SK-N-SH treated with all-trans-retinoic acid at 6 μM for 48 hours (cell line): ENCODE measurements around the gene LSM3.

Experiments used
- ATAC-seq: fragments of 200-7000 bp; cut with Tn5 transposase; 3 replicates; pipeline ENCODE4 v1.9.1; 2020; ENCODE audit warnings: mild to moderate bottlenecking, moderate library complexity
- ARNTL ChIP-seq: fragments of 450-650 bp; formaldehyde crosslinking; IDR thresholded peaks from 2 replicates; pipeline ENCODE4 v1.5.0; 2020; ENCODE audit warnings: low read depth, mild to moderate bottlenecking, moderate library complexity, borderline replicate concordance
- BACH2 ChIP-seq: fragments of 250-450 bp; sonication (Bioruptor Pico); IDR thresholded peaks from 2 replicates; pipeline ENCODE4 v1.9.0; 2021; ENCODE audit warnings: mild to moderate bottlenecking, borderline replicate concordance
- CREB5 ChIP-seq: fragments of 250-450 bp; sonication (Bioruptor Pico); IDR thresholded peaks from 2 replicates; pipeline ENCODE4 v1.5.1; 2020; ENCODE audit warnings: low read depth, mild to moderate bottlenecking, moderate library complexity
- OSR1 ChIP-seq: fragments of 250-450 bp; sonication (Bioruptor Pico); IDR thresholded peaks from 2 replicates; pipeline ENCODE4 v1.8.0; 2022; ENCODE audit warnings: moderate library complexity, mild to moderate bottlenecking, inconsistent platforms
- PATZ1 ChIP-seq: fragments of 250-450 bp; sonication (Bioruptor Pico); IDR thresholded peaks from 2 replicates; pipeline ENCODE4 v1.8.0; 2020; ENCODE audit warnings: mild to moderate bottlenecking, moderate library complexity, borderline replicate concordance
- POU6F1 ChIP-seq: fragments of 250-450 bp; sonication (Bioruptor Pico); IDR thresholded peaks from 2 replicates; pipeline ENCODE4 v1.8.0; 2021; ENCODE audit warnings: low read depth, mild to moderate bottlenecking, moderate library complexity, borderline replicate concordance
- RARB ChIP-seq: fragments of 250-450 bp; sonication (Bioruptor Pico); IDR thresholded peaks from 2 replicates; pipeline ENCODE4 v1.8.0; 2021; ENCODE audit warnings: mild to moderate bottlenecking, moderate library complexity
- SNAI2 ChIP-seq: fragments of 250-450 bp; sonication (Bioruptor Pico); IDR thresholded peaks from 2 replicates; pipeline ENCODE4 v1.5.0; 2020; ENCODE audit warnings: mild to moderate bottlenecking, moderate library complexity
- TCF4 ChIP-seq: fragments of 250-450 bp; sonication (Bioruptor Pico); IDR thresholded peaks from 2 replicates; pipeline ENCODE4 v1.8.0; 2021; ENCODE audit warnings: mild to moderate bottlenecking, moderate library complexity, borderline replicate concordance
- TOX ChIP-seq: fragments of 250-450 bp; sonication (Bioruptor Pico); IDR thresholded peaks from 2 replicates; pipeline ENCODE4 v1.8.0; 2021; ENCODE audit warnings: mild to moderate bottlenecking, moderate library complexity, borderline replicate concordance
- TSHZ2 ChIP-seq: fragments of 250-450 bp; sonication (Bioruptor Pico); IDR thresholded peaks from 2 replicates; pipeline ENCODE4 v1.5.0; 2020; ENCODE audit warnings: mild to moderate bottlenecking, moderate library complexity
- ZC3H10 ChIP-seq: fragments of 250-450 bp; sonication (Bioruptor Pico); IDR thresholded peaks from 2 replicates; pipeline ENCODE4 v1.5.1; 2021; ENCODE audit warnings: mild to moderate bottlenecking, moderate library complexity
- ZNF565 ChIP-seq: fragments of 450-650 bp; formaldehyde crosslinking; conservative IDR thresholded peaks from 2 replicates; pipeline ENCODE4 v1.5.0; 2020; ENCODE audit warnings: low read depth, mild to moderate bottlenecking, moderate library complexity
- ZNF70 ChIP-seq: fragments of 450-650 bp; formaldehyde crosslinking; IDR thresholded peaks from 2 replicates; pipeline ENCODE4 v1.5.0; 2020; ENCODE audit warnings: mild to moderate bottlenecking, moderate library complexity
- ZNF8 ChIP-seq: fragments of 450-650 bp; formaldehyde crosslinking; IDR thresholded peaks from 2 replicates; pipeline ENCODE4 v1.5.0; 2020; ENCODE audit warnings: mild to moderate bottlenecking, moderate library complexity

Gene LSM3

GRCh38 chr3:14206548-14207177 is 28.0 kb downstream of the LSM3 start:
- no peak for TF ChIP-seq TSHZ2
- TF ChIP-seq, all 23 proteins: peak for 0
- ATAC-seq = no peak

- ATAC-seq = no peak
- TF ChIP-seq POU6F1 (CRISPR knock-in tag) (no peak), ZC3H10 (CRISPR knock-in tag) (no peak)
These were observed 29.6 kb downstream of the LSM3 start for GRCh38 chr3:14208168-14208567.

- no peak for ATAC-seq
- TF ChIP-seq BACH2 (CRISPR knock-in tag) (no peak), TOX (CRISPR knock-in tag) (no peak), CREB5 (CRISPR knock-in tag) (no peak), TSHZ2 (no peak)
These were observed 30.4 kb downstream of the LSM3 start for GRCh38 chr3:14208977-14209394.

GRCh38 chr3:14209581-14210289 is 31.1 kb downstream of the LSM3 start:
- no peak for TF ChIP-seq POU6F1 (CRISPR knock-in tag)
- no peak for TF ChIP-seq ZNF565
- TF ChIP-seq RARB (CRISPR knock-in tag) = no peak
- TF ChIP-seq ZNF70 = no peak
- no peak for TF ChIP-seq PATZ1
- no peak for TF ChIP-seq ARNTL (CRISPR knock-in tag)
- TF ChIP-seq TCF4 (CRISPR knock-in tag) = no peak
- no peak for TF ChIP-seq TSHZ2
- TF ChIP-seq OSR1 (CRISPR knock-in tag) = no peak
- no peak for TF ChIP-seq SNAI2 (CRISPR knock-in tag)
- TF ChIP-seq ZNF8 (CRISPR knock-in tag) = no peak
- no peak for ATAC-seq
